ENCODE measurements around the gene RANBP10.

Gene RANBP10

GRCh38 chr16:67714522-67714921 lies 91.8 kb downstream of the RANBP10 start:
- Histone ChIP-seq H3K9ac (ENCODE audit: low read depth, low read length) (no peak overlapping the region), H3K9me3 (ENCODE audit: control insufficient read depth, insufficient read depth, low read length) (no peaks in the 10 kb centered on the region), H3K4me1 (ENCODE audit: insufficient read depth, low read length) (peaks cover 7% of the 10 kb centered on the region; the same call in 1 of the 2 replicates), H3K36me3 (ENCODE audit: insufficient read depth, low read length) (peaks cover 3% of the 10 kb centered on the region; the same call in 1 of the 2 replicates)

- H3K4me1 ChIP-seq (ENCODE audit: insufficient read depth, low read length): peaks cover 14% of the 10 kb centered on the region; the same call in 1 of the 2 replicates
- H3K36me3 ChIP-seq (ENCODE audit: insufficient read depth, low read length): peaks cover 3% of the 10 kb centered on the region; the same call in 1 of the 2 replicates
- H3K9ac ChIP-seq (ENCODE audit: low read depth, low read length): no peak overlapping the region
- no peaks in the 10 kb centered on the region for H3K9me3 ChIP-seq (ENCODE audit: control insufficient read depth, insufficient read depth, low read length)
Measured at GRCh38 chr16:67713647-67714273, 92.6 kb downstream of the RANBP10 start.

- peaks cover 3% of the 10 kb centered on the region; the same call in 1 of the 2 replicates for H3K36me3 ChIP-seq (ENCODE audit: insufficient read depth, low read length)
- H3K4me1 ChIP-seq (ENCODE audit: insufficient read depth, low read length): peaks cover 20% of the 10 kb centered on the region; the same call in 1 of the 2 replicates
- no peaks in the 10 kb centered on the region for H3K9me3 ChIP-seq (ENCODE audit: control insufficient read depth, insufficient read depth, low read length)
- H3K9ac ChIP-seq (ENCODE audit: low read depth, low read length): no peak overlapping the region
Measured at GRCh38 chr16:67710607-67711006, 95.8 kb downstream of the RANBP10 start.

- H3K9ac ChIP-seq (ENCODE audit: low read depth, low read length): no peak overlapping the region
- peaks cover 3% of the 10 kb centered on the region; the same call in 1 of the 2 replicates for H3K36me3 ChIP-seq (ENCODE audit: insufficient read depth, low read length)
- peaks cover 20% of the 10 kb centered on the region; the same call in 1 of the 2 replicates for H3K4me1 ChIP-seq (ENCODE audit: insufficient read depth, low read length)
- no peaks in the 10 kb centered on the region for H3K9me3 ChIP-seq (ENCODE audit: control insufficient read depth, insufficient read depth, low read length)
Measured at GRCh38 chr16:67709050-67709449, 97.3 kb downstream of the RANBP10 start.

- Histone ChIP-seq H3K9ac (ENCODE audit: low read depth, low read length) (no peak overlapping the region), H3K36me3 (ENCODE audit: insufficient read depth, low read length) (peaks cover 3% of the 10 kb centered on the region; the same call in 1 of the 2 replicates), H3K4me1 (ENCODE audit: insufficient read depth, low read length) (peaks cover 14% of the 10 kb centered on the region; the same call in 1 of the 2 replicates), H3K9me3 (ENCODE audit: control insufficient read depth, insufficient read depth, low read length) (no peaks in the 10 kb centered on the region)
Measured at GRCh38 chr16:67708368-67708771, 98.0 kb downstream of the RANBP10 start.

GRCh38 chr16:67707790-67708189 lies 98.6 kb downstream of the RANBP10 start:
- Histone ChIP-seq H3K9ac (ENCODE audit: low read depth, low read length) (no peak overlapping the region), H3K4me1 (ENCODE audit: insufficient read depth, low read length) (peaks cover 12% of the 10 kb centered on the region; the same call in 1 of the 2 replicates), H3K36me3 (ENCODE audit: insufficient read depth, low read length) (peaks cover 3% of the 10 kb centered on the region; the same call in 1 of the 2 replicates), H3K9me3 (ENCODE audit: control insufficient read depth, insufficient read depth, low read length) (no peaks in the 10 kb centered on the region)

- H3K9ac ChIP-seq (ENCODE audit: low read depth, low read length): no peak overlapping the region
- peaks cover 3% of the 10 kb centered on the region; the same call in 1 of the 2 replicates for H3K36me3 ChIP-seq (ENCODE audit: insufficient read depth, low read length)
- peaks cover 12% of the 10 kb centered on the region; the same call in 1 of the 2 replicates for H3K4me1 ChIP-seq (ENCODE audit: insufficient read depth, low read length)
- no peaks in the 10 kb centered on the region for H3K9me3 ChIP-seq (ENCODE audit: control insufficient read depth, insufficient read depth, low read length)
Measured at GRCh38 chr16:67707210-67707609, 99.2 kb downstream of the RANBP10 start.

- Histone ChIP-seq H3K4me1 (ENCODE audit: insufficient read depth, low read length) (peaks cover 9% of the 10 kb centered on the region; the same call in 1 of the 2 replicates), H3K9me3 (ENCODE audit: control insufficient read depth, insufficient read depth, low read length) (0 out of 2 replicates have a peak, but pooled peaks cover 2% of the 10 kb centered on the region), H3K9ac (ENCODE audit: low read depth, low read length) (no peak overlapping the region), H3K36me3 (ENCODE audit: insufficient read depth, low read length) (no peaks in the 10 kb centered on the region)
Measured at GRCh38 chr16:67704110-67704509, 102.2 kb downstream of the RANBP10 start.

- Histone ChIP-seq H3K9me3 (ENCODE audit: control insufficient read depth, insufficient read depth, low read length) (0 out of 2 replicates have a peak, but pooled peaks cover 2% of the 10 kb centered on the region), H3K9ac (ENCODE audit: low read depth, low read length) (no peak overlapping the region), H3K4me1 (ENCODE audit: insufficient read depth, low read length) (peaks cover 4% of the 10 kb centered on the region; the same call in 1 of the 2 replicates), H3K36me3 (ENCODE audit: insufficient read depth, low read length) (no peaks in the 10 kb centered on the region)
Measured at GRCh38 chr16:67703626-67704025, 102.7 kb downstream of the RANBP10 start.

- Histone ChIP-seq H3K36me3 (ENCODE audit: insufficient read depth, low read length) (no peaks in the 10 kb centered on the region), H3K9ac (ENCODE audit: low read depth, low read length) (no peak overlapping the region), H3K9me3 (ENCODE audit: control insufficient read depth, insufficient read depth, low read length) (0 out of 2 replicates have a peak, but pooled peaks cover 2% of the 10 kb centered on the region), H3K4me1 (ENCODE audit: insufficient read depth, low read length) (no peaks in the 10 kb centered on the region)
Measured at GRCh38 chr16:67702130-67702529, 104.2 kb downstream of the RANBP10 start.

GRCh38 chr16:67701420-67701819 lies 104.9 kb downstream of the RANBP10 start:
- Histone ChIP-seq H3K9me3 (ENCODE audit: control insufficient read depth, insufficient read depth, low read length) (0 out of 2 replicates have a peak, but pooled peaks cover 2% of the 10 kb centered on the region), H3K9ac (ENCODE audit: low read depth, low read length) (no peak overlapping the region), H3K36me3 (ENCODE audit: insufficient read depth, low read length) (no peaks in the 10 kb centered on the region), H3K4me1 (ENCODE audit: insufficient read depth, low read length) (no peaks in the 10 kb centered on the region)

GRCh38 chr16:67699265-67699664 lies 107.1 kb downstream of the RANBP10 start:
- Histone ChIP-seq H3K36me3 (ENCODE audit: insufficient read depth, low read length) (no peaks in the 10 kb centered on the region), H3K4me1 (ENCODE audit: insufficient read depth, low read length) (no peaks in the 10 kb centered on the region), H3K9ac (ENCODE audit: low read depth, low read length) (no peak overlapping the region), H3K9me3 (ENCODE audit: control insufficient read depth, insufficient read depth, low read length) (0 out of 2 replicates have a peak, but pooled peaks cover 2% of the 10 kb centered on the region)

- H3K9ac ChIP-seq (ENCODE audit: low read depth, low read length): no peak overlapping the region
- 0 out of 2 replicates have a peak, but pooled peaks cover 2% of the 10 kb centered on the region for H3K9me3 ChIP-seq (ENCODE audit: control insufficient read depth, insufficient read depth, low read length)
- no peaks in the 10 kb centered on the region for H3K4me1 ChIP-seq (ENCODE audit: insufficient read depth, low read length)
- no peaks in the 10 kb centered on the region for H3K36me3 ChIP-seq (ENCODE audit: insufficient read depth, low read length)
Measured at GRCh38 chr16:67697422-67698185, 108.8 kb downstream of the RANBP10 start.

- Histone ChIP-seq H3K9me3 (ENCODE audit: control insufficient read depth, insufficient read depth, low read length) (no peaks in the 10 kb centered on the region), H3K4me1 (ENCODE audit: insufficient read depth, low read length) (no peaks in the 10 kb centered on the region), H3K9ac (ENCODE audit: low read depth, low read length) (no peak overlapping the region), H3K36me3 (ENCODE audit: insufficient read depth, low read length) (no peaks in the 10 kb centered on the region)
Measured at GRCh38 chr16:67694611-67695010, 111.7 kb downstream of the RANBP10 start.
